Upper lobe of left lung (tissue), 6 donors: Measurements from ENCODE around the gene CDH7. TPM values are rescaled to one million over a fixed set of nuclear protein-coding genes. Genes with fewer than 3 reads are reported as not detected.

ENCODE experiments used
- ATAC-seq, 2 donors: fragments of 200-7000 bp; cut with Tn5 transposase; one replicate each; pipeline ENCODE4 v1.9.1; 2022; ENCODE audit warnings: mild to moderate bottlenecking in 2 of 2, moderate library complexity in 2 of 2; ENCODE audit not compliant: low FRiP score in 2 of 2
- DNase-seq, 2 donors: peaks; one replicate each; pipeline ENCODE4 v3.0.0-alpha.2; 2019 to 2020
- H3K27ac ChIP-seq, 4 donors: fragments of 200-600 bp; sonication (generic); one replicate each; pipeline ENCODE4 v1.5.1; 2016 to 2019
- H3K27me3 ChIP-seq, 4 donors: fragments of 200-600 bp; sonication (generic); one replicate each; pipeline ENCODE4 v1.5.1; 2017 to 2019
- H3K36me3 ChIP-seq, 4 donors: fragments of 200-600 bp; sonication (generic); one replicate each; pipeline ENCODE4 v1.5.1; 2016 to 2019
- H3K4me1 ChIP-seq, 4 donors: fragments of 200-600 bp; sonication (generic); one replicate each; pipeline ENCODE4 v1.5.1; 2018 to 2019
- H3K4me3 ChIP-seq, 4 donors: fragments of 200-600 bp; sonication (generic); one replicate each; pipeline ENCODE4 v1.5.1; 2017 to 2019; ENCODE audit warnings: mild to moderate bottlenecking in 2 of 4, moderate library complexity in 1 of 4
- H3K9me3 ChIP-seq, 4 donors: fragments of 200-600 bp; sonication (generic); one replicate each; pipeline ENCODE4 v1.5.1; 2018 to 2019
- EP300 ChIP-seq, 4 donors: sonication (generic); formaldehyde crosslinking; IDR thresholded peaks; one replicate each; pipeline ENCODE4 v1.5.1; 2017; ENCODE audit warnings: antibody characterized with exemption in 4 of 4, control low read depth in 2 of 4
- POLR2A ChIP-seq, 4 donors: fragments of 450-650 bp; IDR thresholded peaks; one replicate each; pipeline ENCODE4 v1.5.1; 2016 to 2017; ENCODE audit warnings: antibody characterized with exemption in 4 of 4, mild to moderate bottlenecking in 2 of 4
- POLR2AphosphoS5 ChIP-seq, 2 donors: sonication (generic); formaldehyde crosslinking; IDR thresholded peaks; one replicate each; pipeline ENCODE4 v1.5.1; 2017; ENCODE audit warnings: antibody characterized with exemption in 2 of 2
- WGBS, 2 donors: methylation state at CpG; one replicate each; pipeline ENCODE4 v1.1.5; 2017 to 2018; 5-methylcytosine and 5-hydroxymethylcytosine counted together
- total RNA-seq, 6 donors: library from RNA; depleted of rRNA in 4 of 6; stranded (reverse); fragments of >200 nt in 4 of 6; gene quantifications; one replicate each; pipeline versions ENCODE4 v1.1.0 to v1.2.1, GENCODE V29; 2016 to 2021
- TF ChIP-seq, protein P1 (sequence below), 6 experiments: fragments of 450-650 bp in 4 of 6; fragments of 200-600 bp in 2 of 6; sonication (generic) in 2 of 6; IDR thresholded peaks; one replicate each; pipeline ENCODE4 v1.5.1; 2016 to 2019; ENCODE audit warnings: antibody characterized with exemption in 6 of 6
- donor health status: DM: no; HTN: no; CAD: no; lungs with moderate emphysema.
- donor health status: DM: no; HTN: yes; CAD: no; lungs with severe emphysema.

Gene CDH7, protein sequence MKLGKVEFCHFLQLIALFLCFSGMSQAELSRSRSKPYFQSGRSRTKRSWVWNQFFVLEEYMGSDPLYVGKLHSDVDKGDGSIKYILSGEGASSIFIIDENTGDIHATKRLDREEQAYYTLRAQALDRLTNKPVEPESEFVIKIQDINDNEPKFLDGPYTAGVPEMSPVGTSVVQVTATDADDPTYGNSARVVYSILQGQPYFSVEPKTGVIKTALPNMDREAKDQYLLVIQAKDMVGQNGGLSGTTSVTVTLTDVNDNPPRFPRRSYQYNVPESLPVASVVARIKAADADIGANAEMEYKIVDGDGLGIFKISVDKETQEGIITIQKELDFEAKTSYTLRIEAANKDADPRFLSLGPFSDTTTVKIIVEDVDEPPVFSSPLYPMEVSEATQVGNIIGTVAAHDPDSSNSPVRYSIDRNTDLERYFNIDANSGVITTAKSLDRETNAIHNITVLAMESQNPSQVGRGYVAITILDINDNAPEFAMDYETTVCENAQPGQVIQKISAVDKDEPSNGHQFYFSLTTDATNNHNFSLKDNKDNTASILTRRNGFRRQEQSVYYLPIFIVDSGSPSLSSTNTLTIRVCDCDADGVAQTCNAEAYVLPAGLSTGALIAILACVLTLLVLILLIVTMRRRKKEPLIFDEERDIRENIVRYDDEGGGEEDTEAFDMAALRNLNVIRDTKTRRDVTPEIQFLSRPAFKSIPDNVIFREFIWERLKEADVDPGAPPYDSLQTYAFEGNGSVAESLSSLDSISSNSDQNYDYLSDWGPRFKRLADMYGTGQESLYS
- total RNA-seq, result under 1 TPM in 2 of 6 donors, not detected in 4; 0.13 to 0.20 TPM

DNA sequence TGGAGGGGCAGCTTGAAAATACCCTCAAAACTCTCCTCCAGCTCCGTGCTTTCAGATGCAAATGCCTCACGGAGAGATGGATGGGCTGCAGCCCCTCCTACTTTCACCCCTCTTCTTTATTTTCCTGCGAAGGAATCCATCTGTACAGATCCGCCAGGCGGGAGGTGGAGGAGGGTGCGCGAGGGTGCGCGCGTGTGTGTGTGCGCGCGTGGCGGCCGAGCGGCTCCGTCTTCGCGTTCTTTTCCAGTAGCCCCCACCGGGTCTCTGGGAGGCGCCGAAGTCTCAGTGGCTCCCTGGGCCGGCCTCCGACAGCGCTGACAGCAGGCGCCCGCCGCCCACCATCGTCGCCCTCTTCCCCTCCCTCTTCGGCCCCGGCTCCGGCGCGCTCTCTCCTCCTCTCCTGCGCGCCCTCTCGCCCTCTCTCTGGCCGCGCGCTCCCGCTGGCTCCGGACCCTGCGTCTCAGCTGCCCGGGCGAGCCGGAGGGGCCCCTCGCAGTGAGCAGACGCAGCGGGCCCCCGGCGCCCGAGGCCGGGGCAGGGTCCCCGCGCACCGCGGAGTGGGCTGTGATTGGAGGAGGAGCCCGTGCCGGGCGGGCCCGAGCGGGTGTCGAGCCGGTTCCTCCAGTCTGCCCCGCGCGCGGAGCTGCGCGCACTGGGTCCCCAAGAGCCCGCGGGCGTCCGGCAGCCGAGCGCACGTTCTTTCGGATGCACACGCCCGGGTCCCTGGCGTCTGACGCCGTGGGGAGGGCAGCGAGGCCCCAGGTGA lies at the start of gene CDH7:
TSS of gene CDH7 (plus strand) at position 624 of the 766 bp plus-strand sequence. CDS start 11,831 bp downstream, outside the sequence.
- peak within 1 kb of the TSS; percentile 17 to 37 (median 36) for H3K4me3 ChIP-seq
- TF ChIP-seq EP300 (IDR thresholded peaks at IDR 0.05) (no peak), POLR2A (IDR thresholded peaks at IDR 0.05) (no peak), POLR2AphosphoS5 (IDR thresholded peaks at IDR 0.05) (no peak)
- TF ChIP-seq, protein P1, sequence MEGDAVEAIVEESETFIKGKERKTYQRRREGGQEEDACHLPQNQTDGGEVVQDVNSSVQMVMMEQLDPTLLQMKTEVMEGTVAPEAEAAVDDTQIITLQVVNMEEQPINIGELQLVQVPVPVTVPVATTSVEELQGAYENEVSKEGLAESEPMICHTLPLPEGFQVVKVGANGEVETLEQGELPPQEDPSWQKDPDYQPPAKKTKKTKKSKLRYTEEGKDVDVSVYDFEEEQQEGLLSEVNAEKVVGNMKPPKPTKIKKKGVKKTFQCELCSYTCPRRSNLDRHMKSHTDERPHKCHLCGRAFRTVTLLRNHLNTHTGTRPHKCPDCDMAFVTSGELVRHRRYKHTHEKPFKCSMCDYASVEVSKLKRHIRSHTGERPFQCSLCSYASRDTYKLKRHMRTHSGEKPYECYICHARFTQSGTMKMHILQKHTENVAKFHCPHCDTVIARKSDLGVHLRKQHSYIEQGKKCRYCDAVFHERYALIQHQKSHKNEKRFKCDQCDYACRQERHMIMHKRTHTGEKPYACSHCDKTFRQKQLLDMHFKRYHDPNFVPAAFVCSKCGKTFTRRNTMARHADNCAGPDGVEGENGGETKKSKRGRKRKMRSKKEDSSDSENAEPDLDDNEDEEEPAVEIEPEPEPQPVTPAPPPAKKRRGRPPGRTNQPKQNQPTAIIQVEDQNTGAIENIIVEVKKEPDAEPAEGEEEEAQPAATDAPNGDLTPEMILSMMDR (IDR thresholded peaks at IDR 0.05), result no peak
- H3K4me1 ChIP-seq, result peaks cover 5 to 11% (median 8%) of the 10 kb centered on the region in 4 donors
- 1 to 2% methylated on average over 29 to 57 of the region's 85 CpGs for WGBS, 2 donors
- no peaks in the 10 kb centered on the region for H3K9me3 ChIP-seq
- peaks cover 0 to 11% (median 4%) of the 10 kb centered on the region in 4 donors for H3K27me3 ChIP-seq
- DNase-seq, result peak in 1 of 2 donors; percentile 82
- H3K36me3 ChIP-seq, result no peaks in the 10 kb centered on the region
- ATAC-seq, result peak in 1 of 2 donors; percentile 41
- H3K27ac ChIP-seq, result no peak within 1 kb of the TSS

DNA sequence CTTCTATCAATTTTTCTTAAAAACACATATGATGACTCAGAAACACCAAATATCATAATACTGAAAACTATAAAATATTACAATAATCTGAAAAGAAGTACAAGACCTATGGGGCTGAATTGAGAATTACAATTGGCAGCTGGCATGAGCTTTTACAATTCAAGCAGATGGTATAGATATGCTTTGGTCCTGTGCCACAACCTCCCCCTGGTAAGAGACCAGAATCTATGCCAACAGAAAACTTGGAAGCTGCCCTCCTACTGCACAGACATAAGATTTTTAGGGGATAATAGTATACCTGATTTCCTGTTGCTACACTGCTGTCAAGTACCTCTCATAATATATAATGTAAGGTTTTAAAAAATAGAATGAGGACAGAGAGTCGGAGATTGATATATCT lies 46.8 kb upstream of the CDH7 start:
- Histone ChIP-seq H3K4me1 (no peaks in the 10 kb centered on the region), H3K36me3 (no peaks in the 10 kb centered on the region), H3K9me3 (no peaks in the 10 kb centered on the region), H3K27ac (no peak overlapping the region), H3K4me3 (no peak overlapping the region), H3K27me3 (no peaks in the 10 kb centered on the region)
- ATAC-seq, result no peak
- WGBS, 2 donors, result 68 to 81% methylated on average over 1 of the region's 1 CpG
- no peak for DNase-seq
- no peak for TF ChIP-seq POLR2A (IDR thresholded peaks at IDR 0.05)
- no peak for TF ChIP-seq POLR2AphosphoS5 (IDR thresholded peaks at IDR 0.05)
- TF ChIP-seq, protein P1 (IDR thresholded peaks at IDR 0.05), result no peak
- no peak for TF ChIP-seq EP300 (IDR thresholded peaks at IDR 0.05)

DNA sequence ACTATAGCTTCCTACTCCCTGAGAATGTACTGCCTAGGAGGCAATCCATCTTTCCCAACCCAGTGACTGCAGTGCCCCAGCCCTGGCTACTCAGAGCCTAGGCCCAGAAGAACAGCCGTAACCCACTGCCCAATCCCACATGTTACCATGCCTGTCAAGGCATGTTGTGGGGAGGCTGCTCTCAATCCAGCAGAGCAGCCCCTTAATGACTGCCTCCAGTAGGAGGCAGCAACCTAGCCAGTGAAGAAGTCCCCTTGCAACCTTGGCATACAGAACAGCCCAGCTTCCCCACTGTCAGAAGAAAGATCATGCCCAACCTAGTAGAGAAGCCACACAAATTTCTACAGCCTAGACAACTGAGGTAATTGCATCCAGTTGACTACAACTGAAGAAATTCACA lies 44.2 kb upstream of the CDH7 start:
- no peak for DNase-seq
- WGBS, 2 donors, result 100% methylated on average over 1 of the region's 1 CpG; no CpG with 5 or more reads in 1 of the 2 donors
- Histone ChIP-seq H3K4me1 (no peaks in the 10 kb centered on the region), H3K36me3 (no peaks in the 10 kb centered on the region), H3K27ac (no peak overlapping the region), H3K9me3 (no peaks in the 10 kb centered on the region), H3K4me3 (no peak overlapping the region), H3K27me3 (no peaks in the 10 kb centered on the region)
- no peak for ATAC-seq
- TF ChIP-seq, protein P1 (IDR thresholded peaks at IDR 0.05), result no peak
- no peak for TF ChIP-seq EP300 (IDR thresholded peaks at IDR 0.05)
- no peak for TF ChIP-seq POLR2AphosphoS5 (IDR thresholded peaks at IDR 0.05)
- no peak for TF ChIP-seq POLR2A (IDR thresholded peaks at IDR 0.05)

DNA sequence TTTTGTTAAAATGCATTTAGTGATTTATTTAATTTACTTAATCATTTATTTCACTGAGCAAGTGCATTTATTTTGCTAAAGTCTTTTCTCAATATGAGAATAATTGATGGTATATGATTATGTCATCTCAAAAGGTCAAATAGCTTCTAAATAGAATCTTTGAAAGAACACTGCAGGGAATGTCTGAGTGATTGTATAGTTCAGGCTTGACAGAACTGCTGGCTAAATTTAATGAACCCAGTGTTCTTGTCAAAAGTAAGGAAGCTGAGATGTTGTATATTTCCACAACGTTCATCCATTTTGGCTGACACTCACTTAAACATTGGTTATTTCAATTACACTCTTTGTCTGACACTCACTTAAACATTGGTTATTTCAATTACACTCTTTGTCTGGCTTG lies 39.3 kb upstream of the CDH7 start:
- TF ChIP-seq EP300 (IDR thresholded peaks at IDR 0.05) (no peak), POLR2A (IDR thresholded peaks at IDR 0.05) (no peak), POLR2AphosphoS5 (IDR thresholded peaks at IDR 0.05) (no peak)
- TF ChIP-seq, protein P1 (IDR thresholded peaks at IDR 0.05), result no peak
- no peaks in the 10 kb centered on the region for H3K9me3 ChIP-seq

More for the DNA sequence above, 39.3 kb upstream of the CDH7 start:
- WGBS, 2 donors, result 44% methylated on average over 1 of the region's 1 CpG
- H3K27ac ChIP-seq, result no peak overlapping the region
- H3K36me3 ChIP-seq, result no peaks in the 10 kb centered on the region
- H3K4me1 ChIP-seq, result no peaks in the 10 kb centered on the region
- H3K4me3 ChIP-seq, result no peak overlapping the region
- ATAC-seq (no peak), DNase-seq (no peak)
- no peaks in the 10 kb centered on the region for H3K27me3 ChIP-seq
